ENCODE results near the gene KLF13.

GRCh38 chr15:31341496-31342195 lies 15.0 kb downstream of the KLF13 start:
- TF ChIP-seq CTCF (IDR thresholded peaks at IDR 0.05) = no peak
- no peak for TF ChIP-seq POLR2A (IDR thresholded peaks at IDR 0.05)
